Spleen (tissue), 11 donors: Measurements from ENCODE around the gene GSTK1. TPM values are rescaled to one million over a fixed set of nuclear protein-coding genes. Genes with fewer than 3 reads are reported as not detected.

Experiments
- DNase-seq: peaks from one replicate; pipeline ENCODE4 v3.0.0-alpha.2; 2020
- H3K27ac ChIP-seq, 8 donors: fragments of 200-600 bp; sonication (generic) in 7 of 8; 1 replicate in 4 of 8; 2 replicates in 4 of 8; pipeline versions ENCODE4 v1.5.0 to v1.8.0; 2016 to 2021; ENCODE audit warnings: inconsistent platforms in 4 of 8, mild to moderate bottlenecking in 4 of 8, moderate library complexity in 1 of 8
- H3K27me3 ChIP-seq, 7 donors: fragments of 200-600 bp; sonication (generic) in 6 of 7; replicated peaks in 1 of 7; 1 replicate in 4 of 7; 2 replicates in 3 of 7; pipeline versions ENCODE4 v1.5.0 to v1.8.0; 2016 to 2021; ENCODE audit warnings: inconsistent platforms in 3 of 7, mild to moderate bottlenecking in 1 of 7
- H3K36me3 ChIP-seq, 6 donors: fragments of 200-600 bp; sonication (generic) in 5 of 6; 1 replicate in 4 of 6; 2 replicates in 2 of 6; pipeline versions ENCODE4 v1.5.0 to v1.8.0; 2016 to 2021; ENCODE audit warnings: inconsistent platforms in 2 of 6
- H3K4me1 ChIP-seq, 6 donors: fragments of 200-600 bp; sonication (generic) in 5 of 6; 1 replicate in 3 of 6; 2 replicates in 3 of 6; pipeline versions ENCODE4 v1.5.0 to v1.8.0; 2016 to 2021; ENCODE audit warnings: inconsistent platforms in 3 of 6
- H3K4me3 ChIP-seq, 8 donors: fragments of 200-600 bp; sonication (generic) in 7 of 8; 1 replicate in 4 of 8; 2 replicates in 4 of 8; pipeline versions ENCODE4 v1.5.0 to v1.8.0; 2016 to 2021; ENCODE audit warnings: inconsistent platforms in 4 of 8, mild to moderate bottlenecking in 4 of 8, moderate library complexity in 2 of 8
- H3K9me3 ChIP-seq, 8 donors: fragments of 200-600 bp; sonication (generic) in 7 of 8; 1 replicate in 4 of 8; 2 replicates in 4 of 8; pipeline versions ENCODE4 v1.5.0 to v1.8.0; 2016 to 2021; ENCODE audit warnings: inconsistent platforms in 4 of 8
- CTCF ChIP-seq, 11 experiments: fragments of 200-600 bp in 7 of 11; fragments of 450-650 bp in 4 of 11; sonication (generic) in 4 of 11; IDR thresholded peaks in 8 of 11; conservative IDR thresholded peaks in 3 of 11; 1 replicate in 7 of 11; 2 replicates in 4 of 11; pipeline versions ENCODE4 v1.4.0 to v1.8.0; 2016 to 2021; ENCODE audit warnings: antibody characterized with exemption in 11 of 11, inconsistent platforms in 4 of 11, mild to moderate bottlenecking in 1 of 11
- POLR2A ChIP-seq, 3 donors: fragments of 450-650 bp; IDR thresholded peaks; one replicate each; pipeline ENCODE4 v1.5.1; 2017; ENCODE audit warnings: antibody characterized with exemption in 3 of 3, mild to moderate bottlenecking in 1 of 3
- POLR2AphosphoS5 ChIP-seq, 3 donors: sonication (generic); formaldehyde crosslinking; IDR thresholded peaks; one replicate each; pipeline ENCODE4 v1.5.1; 2017; ENCODE audit warnings: antibody characterized with exemption in 3 of 3
- WGBS, 5 donors: extraction: QIAGEN DNeasy Blood & Tissue Kit in 3 of 5; methylation state at CpG; one replicate each; pipeline versions ENCODE4 v1.1.5 to v1.1.7; 2013 to 2018; 5-methylcytosine and 5-hydroxymethylcytosine counted together
- intact Hi-C: fragments of 100-400 bp; cut with DNase I; formaldehyde crosslinking; loops from one replicate; pipeline ENCODE4 v1.15.0; 2023; ENCODE audit warnings: low total_unique reads
- polyA plus RNA-seq, 3 donors: library from polyadenylated mRNA; stranded (reverse); fragments of 200-250 nt; gene quantifications; one replicate each; pipeline ENCODE4 v1.2.1, GENCODE V29; 2013
- total RNA-seq, 7 donors: library from RNA; depleted of rRNA in 3 of 7; stranded (reverse); fragments of >200 nt in 3 of 7; fragmentation: NEBNext Ultra II Directional in 4 of 7; extraction: Animal tissue kit (Norgen Biotek cat#: 25700) in 4 of 7; gene quantifications; one replicate each; pipeline versions ENCODE4 v1.1.0 to v1.2.1, GENCODE V29; 2016 to 2021
- donor health status: healthy with polysubstance abuse.
- donor health status: DM: no; HTN: no; CAD: no; lungs with moderate emphysema.
- donor health status: DM: no; HTN: no; CAD: no.
- donor health status: Bipolar disorder and iron deficiency.
- donor health status: healthy.
- donor health status: DM: no; HTN: no; CAD: no.
- donor health status: DM: yes; HTN: yes; CAD: no.

Gene GSTK1
- total and polyA plus RNA-seq, 10 donors, result 162 to 247 (median 216) TPM

GRCh38 chr7:143227806-143228205 is 35.4 kb upstream of the GSTK1 start:
- Histone ChIP-seq H3K27me3 (no peaks in the 10 kb centered on the region), H3K4me1 (peaks cover 0 to 16% (median 1%) of the 10 kb centered on the region in 6 donors), H3K36me3 (no peaks in the 10 kb centered on the region), H3K27ac (peak overlapping the region in 1 of 8 donors; percentile 23), H3K4me3 (no peak overlapping the region), H3K9me3 (no peaks in the 10 kb centered on the region)
- intact Hi-C loops, result no loop called here
- TF ChIP-seq POLR2AphosphoS5 (IDR thresholded peaks at IDR 0.05) (no peak), POLR2A (IDR thresholded peaks at IDR 0.05) (no peak), CTCF (IDR thresholded peaks at IDR 0.05 in 8 of 11, conservative IDR thresholded peaks at IDR 0.05 in 3 of 11) (no peak)
- DNase-seq, result no peak
- 50 to 65% (median 53%) methylated on average over 1 of the region's 1 CpG for WGBS, 5 donors

DNA sequence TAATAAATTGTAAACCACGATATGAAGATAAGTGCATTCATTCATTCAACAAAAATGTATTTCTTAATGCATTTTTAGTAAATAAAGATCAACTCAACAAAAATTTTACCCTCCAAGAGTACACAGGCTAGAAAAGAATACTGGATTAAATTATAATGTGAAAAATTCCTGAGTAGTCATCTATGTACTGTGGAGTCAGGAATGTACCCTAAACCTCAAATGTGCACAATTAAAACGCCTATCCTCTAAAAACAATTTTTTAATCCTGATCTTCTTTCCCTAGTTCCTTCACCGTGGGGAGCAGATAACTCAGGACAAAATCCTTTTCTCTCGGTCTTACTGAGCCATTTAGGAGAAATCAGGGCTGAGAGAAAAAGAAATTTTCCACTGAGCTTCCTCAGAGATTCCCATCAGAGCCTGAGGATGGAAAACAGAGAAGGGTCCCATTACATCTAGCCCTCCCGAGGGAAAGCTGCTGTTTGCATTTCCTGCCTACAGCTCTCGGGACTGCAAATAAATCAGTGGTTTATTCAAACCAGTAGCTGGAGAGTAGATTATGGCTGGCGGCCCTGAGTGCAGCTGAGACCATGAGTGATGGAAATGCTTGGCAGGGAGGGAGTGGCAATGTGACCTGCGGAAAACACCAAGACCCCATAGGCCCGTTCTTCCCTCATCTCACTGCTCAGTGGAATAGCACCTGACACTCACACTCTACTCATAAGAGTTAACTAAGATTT is 34.0 kb upstream of the GSTK1 start:
- no peak for DNase-seq
- TF ChIP-seq POLR2AphosphoS5 (IDR thresholded peaks at IDR 0.05), result no peak
- TF ChIP-seq POLR2A (IDR thresholded peaks at IDR 0.05), result no peak
- TF ChIP-seq CTCF (IDR thresholded peaks at IDR 0.05 in 8 of 11, conservative IDR thresholded peaks at IDR 0.05 in 3 of 11), result no peak
- WGBS, 5 donors, result 61 to 79% (median 70%) methylated on average over 9 of the region's 9 CpGs
- intact Hi-C loops, result no loop called here
- Histone ChIP-seq H3K4me1 (peaks cover 0 to 6% (median 0%) of the 10 kb centered on the region in 6 donors), H3K27me3 (no peaks in the 10 kb centered on the region), H3K36me3 (no peaks in the 10 kb centered on the region), H3K27ac (no peak overlapping the region), H3K9me3 (no peaks in the 10 kb centered on the region), H3K4me3 (no peak overlapping the region)

DNA sequence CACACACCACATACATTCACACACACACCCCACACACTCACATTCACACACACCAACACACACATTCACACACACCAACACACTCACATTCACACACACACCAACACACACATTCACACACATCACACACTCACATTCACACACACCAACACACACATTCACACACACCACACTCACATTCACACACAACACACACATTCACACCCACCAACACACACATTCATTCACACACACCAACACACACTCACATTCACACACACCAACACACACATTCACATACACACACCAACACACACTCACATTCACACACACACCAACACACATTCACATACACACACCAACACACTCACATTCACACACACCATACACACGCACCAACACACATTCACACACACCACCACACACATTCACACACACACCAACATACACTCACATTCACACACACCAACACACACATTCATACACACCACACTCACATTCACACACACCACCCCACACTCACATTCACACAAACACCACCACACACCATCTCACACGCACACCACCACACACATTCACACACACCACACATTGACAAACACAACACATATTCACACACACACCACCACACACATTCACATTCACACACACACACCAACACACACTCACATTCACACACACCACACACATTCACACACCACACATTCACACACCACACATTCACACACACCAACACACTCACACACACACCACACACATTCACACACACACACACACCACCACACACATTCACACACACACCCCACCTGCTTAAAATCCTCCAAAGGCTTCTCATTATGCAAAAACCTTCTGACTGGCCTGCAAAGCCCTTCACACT is 32.4 kb upstream of the GSTK1 start:
- intact Hi-C loops, result no loop called here
- TF ChIP-seq POLR2A (IDR thresholded peaks at IDR 0.05), result no peak
- no peak for TF ChIP-seq CTCF (IDR thresholded peaks at IDR 0.05 in 8 of 11, conservative IDR thresholded peaks at IDR 0.05 in 3 of 11)
- no peak for TF ChIP-seq POLR2AphosphoS5 (IDR thresholded peaks at IDR 0.05)

More for the DNA sequence above, 32.4 kb upstream of the GSTK1 start:
- no peak for DNase-seq
- WGBS, 5 donors, result 94 to 99% (median 95%) methylated on average over 2 of the region's 2 CpGs
- H3K4me3 ChIP-seq, result no peak overlapping the region
- no peak overlapping the region for H3K27ac ChIP-seq
- H3K9me3 ChIP-seq, result peaks cover 0 to 7% (median 2%) of the 10 kb centered on the region in 8 donors
- peaks cover 0 to 5% (median 0%) of the 10 kb centered on the region in 6 donors for H3K4me1 ChIP-seq
- H3K27me3 ChIP-seq, result peaks cover 0 to 6% (median 0%) of the 10 kb centered on the region in 7 donors
- H3K36me3 ChIP-seq, result no peaks in the 10 kb centered on the region
